GM21723 (cell line): ENCODE data around the gene DPF3.

ENCODE experiments used
- ATAC-seq: cut with Tn5 transposase; IDR thresholded peaks from one replicate; pipeline ENCODE4 v1.9.1; 2021; ENCODE audit warnings: mild to moderate bottlenecking, moderate library complexity; ENCODE audit not compliant: unreplicated experiment

The DPF3 gene

DNA sequence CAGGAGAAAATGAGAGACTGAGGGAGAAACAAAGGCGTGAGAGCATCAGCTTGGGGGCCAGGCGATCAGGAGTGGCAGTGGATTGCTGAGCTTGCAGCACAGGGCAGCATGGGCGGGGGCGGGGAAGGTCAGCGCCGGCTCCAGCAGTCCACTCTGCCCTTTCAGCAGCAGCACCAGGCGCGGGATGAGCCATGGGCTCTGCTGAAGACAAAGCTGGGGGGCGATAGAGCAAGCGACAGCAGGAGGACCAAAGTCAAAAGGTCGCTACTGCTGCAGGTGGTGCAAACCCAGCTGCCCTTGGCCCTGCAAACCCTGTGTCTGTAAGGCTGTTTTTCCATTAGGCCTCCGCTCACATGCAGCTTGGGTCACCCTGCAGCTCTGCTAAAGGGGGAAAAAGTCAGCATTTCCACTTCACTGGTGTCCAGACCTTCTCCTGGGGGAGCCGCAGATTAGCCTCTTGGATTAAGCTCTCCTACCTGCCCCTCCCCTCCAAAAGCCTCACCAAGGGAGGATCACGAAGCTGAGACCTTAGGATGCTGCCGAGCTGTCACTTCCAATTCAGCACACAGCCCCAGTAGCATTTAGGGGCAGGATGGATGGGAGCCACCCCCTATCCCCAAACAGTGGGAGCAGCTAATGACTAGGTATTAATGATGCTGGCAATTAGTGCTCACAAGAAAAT is 204.8 kb downstream of the DPF3 start:
- no peak for ATAC-seq

DNA sequence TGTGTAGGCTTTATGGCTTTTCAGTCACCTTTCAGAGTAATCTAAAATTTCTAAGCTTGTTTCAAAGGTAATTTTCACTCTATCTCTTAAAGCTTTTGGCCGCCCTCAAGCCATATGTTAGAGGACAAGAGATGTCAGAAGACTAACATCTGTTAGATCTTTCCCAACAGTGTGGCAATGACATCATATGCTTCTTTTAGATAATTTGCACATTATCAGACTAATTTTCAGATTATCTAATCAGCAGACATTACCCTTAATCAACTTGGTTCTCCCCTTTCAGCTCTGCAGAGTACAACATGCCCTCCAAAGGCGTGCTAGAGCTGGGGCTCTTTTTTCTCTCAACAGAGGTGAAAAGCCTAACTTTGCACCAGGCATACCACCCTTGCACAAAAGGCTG is 207.1 kb downstream of the DPF3 start:
- ATAC-seq = no peak

DNA sequence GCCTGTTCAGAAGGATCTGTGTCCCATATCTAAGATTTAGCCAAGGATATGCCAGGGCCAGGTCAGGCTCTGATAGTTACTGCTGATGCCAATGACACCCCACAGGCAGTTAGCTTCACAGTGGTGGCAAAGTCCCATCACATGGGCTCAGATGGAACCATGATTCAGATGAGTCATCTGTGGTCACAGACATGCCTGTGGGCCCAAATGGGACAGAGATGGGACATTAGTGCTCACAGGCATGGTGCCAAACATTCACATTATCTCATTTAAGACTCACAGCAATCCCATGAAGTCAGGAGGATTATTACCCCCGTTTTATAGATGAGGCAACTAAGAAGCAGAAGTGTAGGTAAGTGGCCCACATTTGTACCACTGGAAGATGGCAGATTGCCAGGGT is 207.8 kb downstream of the DPF3 start:
- no peak for ATAC-seq

DNA sequence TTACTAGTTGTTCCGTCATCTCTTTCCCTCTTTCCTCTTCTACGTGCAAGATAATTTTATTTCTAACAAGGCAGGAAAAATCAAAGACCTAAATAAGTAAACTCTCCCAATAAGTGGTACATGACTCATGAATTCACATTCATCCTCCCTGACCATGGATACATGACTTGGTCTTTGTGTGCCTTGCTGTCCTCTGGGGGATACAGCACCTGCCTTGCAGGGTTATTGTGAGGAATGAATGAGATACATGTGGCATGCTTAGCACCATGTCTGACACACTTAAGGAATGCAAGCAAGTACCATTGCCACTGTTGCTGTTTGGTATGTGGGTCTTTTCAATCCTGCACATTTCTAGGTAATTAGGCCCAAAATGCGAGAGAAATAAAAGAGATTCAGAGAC is 208.4 kb downstream of the DPF3 start:
- ATAC-seq = no peak

DNA sequence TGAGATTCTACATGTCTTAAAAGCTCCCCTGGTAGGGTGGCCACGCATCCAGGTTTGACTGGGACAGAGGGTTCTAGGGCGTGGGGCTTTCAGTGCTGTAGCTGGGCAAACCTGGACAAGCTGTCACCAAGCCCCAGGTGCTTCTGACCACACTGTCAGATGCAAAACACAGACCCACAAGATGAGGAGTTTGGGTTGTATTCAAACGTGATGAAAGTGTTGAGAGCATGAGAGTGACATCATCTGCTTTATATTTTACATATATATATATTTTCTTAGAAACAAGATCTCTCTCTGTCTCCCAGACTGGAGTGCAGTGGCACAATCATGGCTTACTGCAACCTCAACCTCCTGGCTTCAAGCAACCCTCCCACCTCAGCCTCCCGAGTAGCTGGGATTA is 210.1 kb downstream of the DPF3 start:
- no peak for ATAC-seq

DNA sequence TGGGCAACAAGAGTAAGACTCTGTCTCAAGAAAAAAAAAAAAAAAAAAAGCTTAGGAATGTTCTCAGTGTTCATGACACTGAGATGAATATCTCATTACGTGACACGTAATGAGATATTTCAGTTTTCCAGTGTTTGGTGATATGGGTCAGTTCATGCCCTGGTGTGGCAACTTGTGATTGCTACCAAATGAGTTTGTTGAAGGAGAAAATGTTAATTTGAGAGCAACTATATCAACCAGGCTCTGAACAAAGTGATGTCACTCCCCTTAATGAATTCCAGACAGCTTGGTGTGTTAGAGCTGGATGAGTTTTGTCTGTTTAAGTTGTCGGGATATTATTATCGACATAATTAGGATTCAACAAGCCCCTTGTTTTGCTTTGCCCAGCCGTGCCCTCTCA is 211.7 kb downstream of the DPF3 start:
- no peak for ATAC-seq

DNA sequence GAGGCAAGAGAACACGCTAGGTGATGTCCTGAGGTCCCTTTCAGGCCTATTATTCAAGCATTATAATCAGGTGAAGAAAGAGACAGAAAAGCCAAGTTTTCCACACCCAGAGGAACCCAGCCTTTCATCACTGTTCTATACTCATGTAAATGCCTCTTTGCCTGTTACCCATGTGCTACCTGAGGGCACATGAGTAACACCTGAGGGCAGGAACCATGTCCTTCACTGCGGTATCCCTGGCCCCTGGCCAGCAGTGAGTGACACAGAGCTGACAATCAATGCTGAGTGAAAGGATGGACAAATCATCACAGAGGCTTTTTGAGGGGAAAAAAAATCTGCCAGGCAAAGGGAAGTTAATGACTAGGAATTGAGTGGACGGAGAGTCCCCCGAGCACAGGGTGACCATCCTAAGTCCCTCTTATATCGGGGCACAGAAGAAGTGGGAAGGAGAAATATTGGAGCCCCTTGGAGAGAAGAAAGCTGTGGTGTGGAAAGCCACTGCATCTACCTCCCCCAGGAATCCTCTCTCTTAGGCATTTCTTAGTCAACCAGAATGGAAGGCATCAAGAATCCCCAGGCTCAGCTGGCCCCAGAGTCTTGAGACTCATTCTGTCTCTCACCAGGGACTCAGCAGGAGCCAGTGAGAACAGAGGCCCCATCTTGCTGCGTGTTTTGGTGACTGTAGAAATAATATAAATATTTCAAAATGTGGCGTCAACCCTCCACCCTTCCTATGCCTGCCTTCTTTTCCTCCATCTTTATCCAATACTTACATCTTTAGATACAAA is 212.9 kb downstream of the DPF3 start:
- no peak for ATAC-seq

DNA sequence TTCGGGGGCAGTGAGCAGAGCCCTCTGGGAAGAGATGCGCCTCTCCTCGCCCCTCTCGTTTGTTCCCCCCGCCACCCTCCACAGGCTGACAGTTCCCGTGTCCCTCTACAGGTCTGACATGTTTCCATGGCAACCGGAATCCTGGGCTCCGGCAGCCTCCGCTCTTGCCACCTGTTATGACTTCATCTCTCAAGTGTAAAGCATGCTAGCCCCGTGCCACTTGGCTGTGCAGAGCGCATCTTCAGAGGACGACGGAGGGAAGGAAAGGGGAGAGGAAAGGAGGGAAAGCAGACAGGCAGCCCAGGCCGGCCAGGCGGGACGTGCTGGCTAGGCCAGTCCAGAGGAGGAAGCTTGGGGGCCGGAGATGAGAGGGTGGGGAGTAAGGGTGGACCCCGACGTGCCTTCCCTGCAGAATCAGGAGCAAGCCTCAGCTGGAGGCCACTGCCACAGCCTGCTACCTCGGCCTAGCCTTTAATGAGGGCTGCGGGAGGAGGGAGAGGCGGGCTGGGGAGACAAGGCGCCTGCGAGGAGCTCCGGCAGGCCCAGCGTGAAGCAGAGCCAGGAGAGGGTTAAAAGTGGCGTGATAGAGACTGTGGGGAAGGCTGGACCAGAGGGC is 214.3 kb downstream of the DPF3 start:
- no peak for ATAC-seq

DNA sequence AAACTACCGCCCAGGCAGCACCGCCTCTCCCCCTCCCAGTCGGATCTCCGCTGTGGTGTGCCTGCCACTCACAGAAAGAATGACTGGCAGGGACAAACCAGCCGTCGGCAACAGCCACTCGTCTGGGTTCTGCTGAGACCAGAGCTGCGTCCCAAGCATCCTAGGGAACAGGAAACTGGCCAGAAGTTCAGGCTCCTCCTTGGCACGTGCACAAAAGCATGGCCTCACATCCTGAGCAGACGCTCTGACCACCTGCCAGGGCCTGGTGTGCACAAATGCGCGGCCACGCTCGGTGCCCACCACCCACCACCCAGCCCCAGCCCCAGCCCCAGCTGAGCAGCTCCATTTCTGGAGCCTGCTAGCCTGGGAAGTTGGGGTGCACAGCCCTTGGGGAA is 214.8 kb downstream of the DPF3 start:
- ATAC-seq = no peak

DNA sequence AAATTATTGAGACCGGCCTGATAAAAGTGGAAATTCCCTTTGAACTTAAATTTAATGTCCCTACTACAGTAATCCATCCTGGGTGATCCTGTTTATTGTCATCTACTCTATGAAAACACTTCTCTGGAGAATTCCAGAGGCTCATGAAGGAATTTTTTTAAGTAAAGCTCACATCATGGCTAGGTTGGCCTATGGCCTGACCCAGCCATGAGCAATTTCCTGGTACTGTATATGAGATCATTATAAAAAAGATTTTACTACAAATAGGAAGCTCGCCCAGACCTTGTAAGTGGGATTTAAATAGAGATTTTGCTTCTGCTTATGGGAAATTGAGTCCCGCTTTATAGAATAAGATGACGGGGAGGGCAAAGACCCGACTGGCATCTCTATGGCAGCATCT is 215.5 kb downstream of the DPF3 start:
- ATAC-seq = no peak

DNA sequence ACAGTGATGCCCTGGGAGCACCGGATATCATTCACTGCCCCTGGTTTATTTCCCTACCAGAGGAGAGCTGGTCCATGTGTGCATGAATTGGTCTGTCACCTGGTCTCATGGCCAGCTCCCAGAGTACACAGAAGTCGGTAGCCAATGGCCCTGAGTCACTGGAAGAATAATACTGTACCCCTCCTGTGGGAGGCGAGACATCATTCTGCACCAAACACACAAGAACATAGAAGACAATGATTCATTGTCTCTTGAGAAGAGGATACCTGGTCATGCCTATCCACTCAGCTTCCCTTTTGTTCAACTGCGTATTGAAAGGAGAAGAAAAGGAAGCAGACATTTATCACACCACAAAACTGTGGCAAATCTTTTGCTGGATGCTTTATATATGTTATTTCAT is 216.2 kb downstream of the DPF3 start:
- no peak for ATAC-seq

DNA sequence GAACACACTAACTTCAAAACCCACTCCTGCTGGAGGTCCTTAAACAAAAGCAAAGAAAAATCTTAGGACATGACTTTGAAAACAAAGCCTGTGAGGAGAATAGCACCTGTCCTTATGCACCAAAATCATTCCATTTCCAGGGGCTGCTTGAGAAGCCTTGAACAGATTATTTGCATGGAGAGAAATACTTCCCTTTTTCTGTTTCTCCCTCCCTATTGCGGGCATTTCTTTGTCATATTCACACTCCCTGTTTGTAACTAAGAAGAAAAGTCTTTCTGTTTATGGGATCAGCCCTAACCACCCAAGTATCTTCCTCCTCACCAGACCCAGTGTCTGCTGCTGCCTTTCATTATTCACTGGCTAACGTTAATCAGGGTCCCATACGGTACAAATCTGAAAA is 218.8 kb downstream of the DPF3 start:
- peak; percentile 51 for ATAC-seq

DNA sequence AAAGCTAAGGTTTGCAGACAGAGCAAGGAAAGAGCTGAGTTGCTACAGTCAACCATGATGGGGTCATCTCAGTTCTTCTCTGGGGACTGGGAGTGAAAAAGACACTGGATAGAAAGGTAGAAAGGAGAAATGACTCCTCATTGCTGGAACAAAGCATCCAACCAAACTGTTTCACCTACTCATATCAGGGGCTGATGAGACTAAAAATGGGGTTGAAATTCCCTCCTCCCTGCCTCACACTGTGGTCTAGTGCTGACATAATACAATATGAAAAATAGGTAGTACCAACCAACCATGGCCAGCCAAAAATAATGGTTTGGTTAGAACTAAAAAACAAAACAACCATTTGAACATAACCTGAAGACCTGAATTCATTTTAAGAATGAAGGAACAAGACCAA is 220.7 kb downstream of the DPF3 start:
- ATAC-seq = no peak

DNA sequence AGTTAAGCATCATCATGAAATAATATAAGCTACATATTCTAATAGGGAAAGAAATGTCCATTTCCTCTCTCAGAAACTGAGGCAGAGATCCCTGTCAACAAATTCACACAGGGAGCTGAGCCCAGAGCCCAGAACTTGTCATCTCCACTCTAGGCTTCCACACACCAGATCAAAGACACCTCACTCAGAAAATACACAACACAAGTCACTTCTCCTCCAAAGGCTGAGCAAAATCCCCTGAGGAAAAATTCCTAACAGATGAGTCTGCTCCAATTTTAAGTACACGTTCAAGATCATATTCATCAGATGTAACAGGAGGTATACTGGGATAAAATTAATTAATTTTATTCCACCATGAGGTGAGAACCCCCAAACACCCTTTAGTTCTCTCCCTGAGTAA is 227.3 kb downstream of the DPF3 start:
- ATAC-seq = no peak

DNA sequence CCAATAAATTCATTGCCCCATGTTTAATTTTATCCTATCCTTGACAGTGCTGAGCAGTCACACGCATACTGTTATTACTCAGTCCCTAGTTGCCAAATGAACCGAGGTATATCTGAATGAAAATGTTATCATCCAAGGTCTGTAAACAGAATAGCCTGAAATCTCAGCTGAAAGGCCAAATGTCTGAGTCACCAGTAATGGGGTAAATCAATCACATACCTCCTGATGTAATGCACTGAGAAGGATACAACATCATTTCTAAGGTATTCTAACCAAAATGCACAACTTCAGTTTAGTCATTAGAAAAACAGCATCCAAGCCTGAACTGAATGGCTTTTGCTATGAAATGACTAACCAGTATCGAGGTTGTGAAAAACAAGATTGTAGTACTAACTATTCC is 228.6 kb downstream of the DPF3 start:
- no peak for ATAC-seq

DNA sequence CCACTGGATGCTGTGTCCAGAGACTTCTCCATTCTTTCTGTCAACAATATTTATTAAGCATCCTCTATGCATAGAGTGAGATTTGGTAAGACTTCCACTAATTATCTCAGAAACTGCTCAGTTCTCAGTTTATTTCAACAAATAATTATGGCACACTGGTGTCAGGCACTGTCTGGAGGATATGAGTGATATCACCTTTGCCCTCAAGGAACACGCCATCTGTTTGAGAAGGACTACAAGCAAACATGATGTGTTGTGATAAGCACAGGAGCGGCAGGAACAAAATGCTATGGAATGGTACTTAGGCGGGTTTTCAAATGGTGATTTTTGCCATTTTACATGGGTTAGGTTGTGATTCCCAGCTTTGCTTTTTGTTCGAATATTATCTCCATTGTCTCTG is 229.2 kb downstream of the DPF3 start:
- ATAC-seq = no peak

DNA sequence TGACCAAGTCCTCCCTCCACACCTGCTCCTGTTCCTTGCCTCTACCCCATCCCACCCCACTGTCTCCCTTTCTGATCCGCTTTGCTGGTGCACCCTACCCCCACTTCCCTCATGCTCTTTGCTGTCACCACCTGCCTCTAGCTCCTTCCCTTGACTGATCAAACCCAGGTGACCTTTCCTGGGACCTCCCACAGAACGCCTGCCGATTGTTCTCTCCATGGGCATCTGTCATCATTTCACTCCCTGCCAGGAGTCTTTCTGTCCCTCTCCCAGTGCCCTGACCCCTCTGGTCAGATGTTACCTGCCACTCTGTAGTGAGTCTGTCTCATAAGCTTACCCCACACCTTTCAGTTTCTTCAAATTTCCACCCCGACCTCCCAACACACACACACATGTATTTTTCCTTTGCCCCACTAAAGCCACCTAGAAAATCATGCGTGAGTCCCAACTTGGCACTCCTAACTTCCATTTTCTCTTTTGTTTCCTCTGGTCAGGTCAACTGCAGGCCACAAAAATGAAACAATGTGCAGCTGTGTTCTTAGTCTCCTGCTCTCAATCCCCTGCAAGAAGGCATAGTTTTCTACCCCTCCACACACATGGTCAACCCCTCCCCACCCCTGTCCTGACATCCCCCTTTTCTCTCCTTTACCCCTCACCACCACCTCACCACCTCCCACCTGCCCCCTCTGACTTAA is 229.8 kb downstream of the DPF3 start:
- ATAC-seq = no peak

DNA sequence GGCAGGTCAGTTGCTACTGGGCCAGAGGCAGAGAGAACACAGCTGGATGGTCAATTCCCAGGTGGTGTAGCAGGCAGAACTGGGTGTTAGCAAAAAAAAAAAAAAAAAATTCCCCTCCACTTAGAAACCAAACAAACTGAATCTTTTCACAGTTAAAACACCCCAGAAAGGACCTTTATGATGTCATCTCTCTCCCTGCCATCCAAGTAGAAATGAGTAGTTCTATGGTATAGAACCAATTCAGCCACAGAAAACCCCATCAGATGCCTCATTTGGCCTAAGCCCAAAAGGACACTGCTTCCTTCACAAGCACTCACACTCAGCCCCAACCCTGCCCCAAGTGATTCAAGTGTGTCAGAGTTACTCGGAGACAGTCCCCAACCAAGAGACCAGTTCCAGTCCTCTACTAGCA is 230.8 kb downstream of the DPF3 start:
- no peak for ATAC-seq

DNA sequence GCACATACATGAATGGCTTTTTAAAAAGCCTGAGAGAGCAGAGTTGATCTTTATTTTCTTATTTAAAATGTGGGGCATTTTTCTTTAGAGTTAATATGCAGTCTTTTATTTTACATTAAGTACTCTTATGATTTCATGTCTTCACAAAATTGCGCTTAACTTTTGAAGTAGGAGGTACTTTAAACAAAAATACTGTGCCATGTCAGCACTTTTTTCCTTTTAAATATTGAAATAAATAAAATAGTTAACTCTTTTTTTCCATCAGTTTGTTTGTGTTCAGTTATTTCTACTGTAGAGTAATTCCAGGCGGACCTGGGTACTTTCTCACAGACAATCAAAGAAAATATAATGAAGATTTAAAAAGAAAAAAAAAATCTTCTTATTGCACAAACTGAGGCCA is 231.7 kb downstream of the DPF3 start:
- ATAC-seq = no peak

DNA sequence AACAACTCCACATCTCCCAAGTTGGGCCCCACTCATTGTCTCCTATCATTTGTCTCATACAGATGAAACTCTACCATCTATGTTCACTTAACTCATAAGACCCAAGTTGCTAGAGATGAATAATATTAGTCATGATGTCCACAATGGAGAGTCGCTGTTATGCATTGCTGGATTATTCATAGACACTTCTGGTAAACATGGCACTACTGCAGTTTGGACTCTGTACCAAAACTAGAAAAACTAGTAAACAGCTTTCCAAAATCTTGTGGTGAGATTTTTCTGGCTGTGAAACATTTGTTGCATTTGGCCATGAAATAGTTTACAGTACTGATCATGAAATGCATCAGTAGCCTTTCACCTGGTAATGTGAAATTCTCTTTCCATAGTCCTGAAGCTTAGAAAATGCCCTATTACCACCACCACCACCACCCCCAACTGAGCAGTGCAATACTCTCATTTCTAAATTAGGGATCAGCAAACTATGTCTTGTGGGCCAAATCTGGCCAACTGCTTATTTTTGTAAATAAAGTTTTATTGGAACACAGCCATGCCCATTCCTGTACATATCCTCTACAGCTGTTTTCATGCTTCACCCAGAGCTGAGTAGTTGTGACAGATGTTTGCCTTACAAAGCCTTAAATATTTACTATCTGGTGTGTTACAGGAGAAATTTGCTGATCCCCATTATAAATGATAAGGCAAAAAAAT is 236.5 kb downstream of the DPF3 start:
- ATAC-seq = no peak

DNA sequence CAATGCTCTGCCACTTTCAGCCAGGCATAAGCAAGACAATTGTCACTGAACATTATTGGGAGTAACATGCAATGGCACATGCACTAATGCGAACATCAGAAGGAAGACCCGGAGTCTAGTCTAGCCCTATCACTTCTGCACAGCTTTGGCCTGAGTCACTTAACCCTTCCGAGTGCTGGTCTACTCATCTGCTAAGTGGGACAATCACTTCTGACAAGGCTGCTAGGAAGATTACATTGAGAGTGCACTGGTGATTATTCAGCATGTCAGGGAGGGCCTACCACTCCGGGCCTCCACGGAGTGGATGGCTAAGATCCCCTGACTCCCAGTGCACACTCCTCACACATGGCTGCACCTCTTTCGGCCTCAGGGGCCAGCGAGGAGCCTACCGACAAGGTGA is 240.9 kb downstream of the DPF3 start:
- no peak for ATAC-seq
